ENCODE results near the gene GNAI3. TPM values are rescaled to one million over a fixed set of nuclear protein-coding genes. Genes with fewer than 3 reads are reported as not detected.

GNAI3 gene
- total RNA-seq, 2 experiments from 2014 or later = 3.8 to 6.1 TPM

DNA sequence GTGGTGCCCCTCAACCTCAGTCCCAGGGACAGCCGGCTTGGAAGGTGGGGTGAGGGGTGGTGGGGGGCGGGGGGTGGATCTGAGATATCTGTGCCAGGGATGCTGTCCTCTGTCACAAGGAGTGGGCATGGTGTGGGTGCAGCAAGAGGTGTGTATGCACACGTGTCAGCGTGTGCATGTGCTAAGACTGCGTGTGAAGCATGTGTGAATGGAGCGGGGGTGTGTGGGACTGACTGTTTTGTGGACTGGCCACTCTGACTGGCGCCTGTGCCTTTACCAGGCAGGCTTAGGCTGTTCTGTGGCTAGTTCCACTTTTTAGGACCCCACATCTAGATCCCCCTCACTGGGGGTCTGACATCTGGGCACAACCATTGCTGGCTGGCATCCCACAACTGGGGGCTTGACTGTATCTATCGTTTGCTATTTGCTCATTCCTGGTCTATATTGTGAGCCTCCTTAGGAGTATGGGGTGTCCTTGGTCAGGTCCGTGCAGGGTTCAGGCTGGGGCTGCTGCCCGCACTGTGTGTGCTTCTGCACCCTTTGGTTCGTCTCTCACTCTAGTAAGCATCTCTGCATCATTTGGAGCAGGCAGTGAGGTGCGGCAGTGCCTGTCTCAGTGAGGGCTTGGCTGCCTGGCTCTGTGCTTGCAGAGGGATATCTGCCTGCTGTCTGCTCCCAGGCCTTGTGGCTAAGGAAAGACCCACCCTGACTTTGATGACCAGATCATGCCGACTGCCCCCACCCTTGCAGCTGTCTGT, 73.1 kb downstream of the GNAI3 start:
- POLR2A ChIA-PET = interaction anchor here (2.3 kb wide), 1 partner anchor 73 kb away, joined by 14 read pairs; the partner anchor contains the start of gene GNAI3
- peaks cover 53% of the 10 kb centered on the region for H3K4me1 ChIP-seq (ENCODE audit: insufficient read depth, low read length, poor library complexity, severe bottlenecking)
- TF ChIP-seq EZH2phosphoT487 (IDR thresholded peaks at IDR 0.05; ENCODE audit: borderline replicate concordance, low read depth, low read length) = no peak
- TF ChIP-seq, protein P1, sequence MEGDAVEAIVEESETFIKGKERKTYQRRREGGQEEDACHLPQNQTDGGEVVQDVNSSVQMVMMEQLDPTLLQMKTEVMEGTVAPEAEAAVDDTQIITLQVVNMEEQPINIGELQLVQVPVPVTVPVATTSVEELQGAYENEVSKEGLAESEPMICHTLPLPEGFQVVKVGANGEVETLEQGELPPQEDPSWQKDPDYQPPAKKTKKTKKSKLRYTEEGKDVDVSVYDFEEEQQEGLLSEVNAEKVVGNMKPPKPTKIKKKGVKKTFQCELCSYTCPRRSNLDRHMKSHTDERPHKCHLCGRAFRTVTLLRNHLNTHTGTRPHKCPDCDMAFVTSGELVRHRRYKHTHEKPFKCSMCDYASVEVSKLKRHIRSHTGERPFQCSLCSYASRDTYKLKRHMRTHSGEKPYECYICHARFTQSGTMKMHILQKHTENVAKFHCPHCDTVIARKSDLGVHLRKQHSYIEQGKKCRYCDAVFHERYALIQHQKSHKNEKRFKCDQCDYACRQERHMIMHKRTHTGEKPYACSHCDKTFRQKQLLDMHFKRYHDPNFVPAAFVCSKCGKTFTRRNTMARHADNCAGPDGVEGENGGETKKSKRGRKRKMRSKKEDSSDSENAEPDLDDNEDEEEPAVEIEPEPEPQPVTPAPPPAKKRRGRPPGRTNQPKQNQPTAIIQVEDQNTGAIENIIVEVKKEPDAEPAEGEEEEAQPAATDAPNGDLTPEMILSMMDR (conservative IDR thresholded peaks at IDR 0.05; ENCODE audit: low read length) = no peak
- H3K27ac ChIP-seq (ENCODE audit: low read depth, low read length, poor library complexity, severe bottlenecking) = peak overlapping the region; percentile 5
- CTCF ChIA-PET (ENCODE audit: unreplicated experiment) = no interaction called here
- H3K9me2 ChIP-seq (ENCODE audit: insufficient read depth, low read length) = no peaks in the 10 kb centered on the region
- peak overlapping the region; percentile 92 for H3K4me3 ChIP-seq (ENCODE audit: low read depth, low read length, poor library complexity, severe bottlenecking)
- H3K36me3 ChIP-seq (ENCODE audit: insufficient read depth, low read length) = no peaks in the 10 kb centered on the region
- no peaks in the 10 kb centered on the region for H3K9me3 ChIP-seq (ENCODE audit: low read length)
- no peak overlapping the region for H2AFZ ChIP-seq (ENCODE audit: low read length)
- no peak for DNase-seq (ENCODE audit: low spot score)
- 0 out of 2 replicates have a peak, but pooled peaks cover 5% of the 10 kb centered on the region for H4K20me1 ChIP-seq (ENCODE audit: insufficient read depth, low read length)
- BruUV-seq (replicated peaks) = TSS peak; percentile 54
- peaks cover 35% of the 10 kb centered on the region for H3K79me2 ChIP-seq (ENCODE audit: insufficient read depth, low read depth, low read length)
- H3K4me2 ChIP-seq (ENCODE audit: low read length) = peak overlapping the region; percentile 97
- intact Hi-C loops (cut with micrococcal nuclease; ENCODE audit: unreplicated experiment) = loop anchor here (2.0 to 5.0 kb wide), 2 partner anchors 75 to 129 kb away; partner anchors contain the start of gene CYB561D1

DNA sequence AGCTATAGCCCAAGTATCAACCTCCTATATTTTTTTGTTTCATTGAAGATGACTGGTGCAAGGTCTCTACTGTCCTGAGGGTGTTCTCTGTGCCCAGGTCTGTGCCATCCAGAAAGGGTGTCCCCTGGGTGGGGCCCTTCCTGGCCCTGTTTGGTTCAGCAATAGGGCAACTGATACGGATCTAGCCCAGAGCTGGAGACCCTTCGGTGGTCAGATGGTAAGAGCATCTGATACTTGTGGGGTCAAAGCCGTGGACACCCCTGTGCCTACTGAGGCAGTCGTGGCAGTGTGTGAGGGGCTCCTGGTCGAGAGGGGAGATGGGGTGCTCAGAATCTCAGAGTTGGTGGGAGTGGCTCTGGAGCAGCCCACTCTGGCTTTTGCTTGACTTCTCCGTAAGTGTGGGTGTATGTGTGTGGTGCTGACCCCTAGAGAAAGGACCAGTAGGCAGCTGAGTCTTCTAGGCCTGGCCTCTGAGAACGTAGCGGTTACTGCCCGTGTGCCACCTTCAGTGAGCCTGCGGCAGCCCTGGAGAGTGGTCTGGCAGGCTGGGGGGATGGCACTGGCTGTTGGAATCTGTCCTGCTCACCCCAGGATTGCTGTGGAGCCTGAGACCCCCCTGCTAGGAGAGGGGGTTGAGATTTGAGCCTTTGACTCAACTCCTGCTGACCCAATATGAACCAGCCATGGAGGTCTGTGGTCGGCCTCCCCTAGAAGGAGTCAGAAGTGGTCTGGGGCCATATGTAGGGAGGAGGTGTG, 73.9 kb downstream of the GNAI3 start:
- Histone ChIP-seq H4K20me1 (ENCODE audit: insufficient read depth, low read length) (0 out of 2 replicates have a peak, but pooled peaks cover 5% of the 10 kb centered on the region), H3K79me2 (ENCODE audit: insufficient read depth, low read depth, low read length) (peaks cover 35% of the 10 kb centered on the region), H3K9me3 (ENCODE audit: low read length) (no peaks in the 10 kb centered on the region), H3K9me2 (ENCODE audit: insufficient read depth, low read length) (no peaks in the 10 kb centered on the region), H3K4me1 (ENCODE audit: insufficient read depth, low read length, poor library complexity, severe bottlenecking) (peaks cover 53% of the 10 kb centered on the region), H3K4me3 (ENCODE audit: low read depth, low read length, poor library complexity, severe bottlenecking) (peak overlapping the region; percentile 92), H3K36me3 (ENCODE audit: insufficient read depth, low read length) (0 out of 2 replicates have a peak, but pooled peaks cover 3% of the 10 kb centered on the region), H3K27ac (ENCODE audit: low read depth, low read length, poor library complexity, severe bottlenecking) (no peak overlapping the region), H3K4me2 (ENCODE audit: low read length) (peak overlapping the region; percentile 97), H2AFZ (ENCODE audit: low read length) (no peak overlapping the region)
- ChIA-PET POLR2A (no interaction called here), CTCF (ENCODE audit: unreplicated experiment) (no interaction called here)
- intact Hi-C loops (cut with micrococcal nuclease; ENCODE audit: unreplicated experiment) = loop anchor here (5.0 kb wide), 1 partner anchor 130 kb away; the partner anchor contains the start of gene CYB561D1
- DNase-seq (ENCODE audit: low spot score) = no peak
- TF ChIP-seq, protein P1 (conservative IDR thresholded peaks at IDR 0.05; ENCODE audit: low read length) = no peak
- no peak for TF ChIP-seq EZH2phosphoT487 (IDR thresholded peaks at IDR 0.05; ENCODE audit: borderline replicate concordance, low read depth, low read length)
- BruUV-seq (replicated peaks) = no TSS peak

Data from OCI-LY7 (cell line).